ENCODE results near the gene SLC22A3. TPM values are rescaled to one million over a fixed set of nuclear protein-coding genes. Genes with fewer than 3 reads are reported as not detected.

Gene SLC22A3
- total and polyA plus RNA-seq, 2 of the 4 experiments (the other 2 are of a cell fraction), result not detected

GRCh38 chr6:160336200-160336599, 12.0 kb upstream of the SLC22A3 start:
- WGBS, 2 experiments (ENCODE audit: extremely low coverage in 2 of 2, insufficient read length in 1 of 2), result 70% methylated on average over 2 of the region's 5 CpGs; no CpG with 5 or more reads in 1 of the 2 experiments
- Histone ChIP-seq H2AK5ac (ENCODE audit: low read depth, low read length) (no peak overlapping the region), H2BK15ac (ENCODE audit: low read depth, low read length) (no peak overlapping the region), H3K56ac (ENCODE audit: extremely low read depth, insufficient read depth, low read length) (no peak overlapping the region), H3K27ac (ENCODE audit: insufficient read depth, low read length) (no peak overlapping the region), H3K9ac (ENCODE audit: low read depth, low read length) (no peak overlapping the region), H2AFZ (replicated peaks; ENCODE audit: low read length, poor library complexity) (no peak overlapping the region), H4K20me1 (ENCODE audit: insufficient read depth, low read length) (no peaks in the 10 kb centered on the region), H4K5ac (ENCODE audit: low read depth, low read length) (no peak overlapping the region), H3K27me3 (ENCODE audit: control insufficient read depth, insufficient read depth, low read length) (no peaks in the 10 kb centered on the region), H2BK120ac (ENCODE audit: low read depth, low read length) (no peak overlapping the region), H3K4me3 (ENCODE audit: insufficient read depth, low read depth, low read length) (no peak overlapping the region), H3K18ac (ENCODE audit: low read depth, low read length) (no peak overlapping the region), H3K14ac (replicated peaks; ENCODE audit: low read depth, low read length) (no peak overlapping the region), H3K9me3 (ENCODE audit: control insufficient read depth, insufficient read depth, low read length) (0 out of 2 replicates have a peak, but pooled peaks cover 2% of the 10 kb centered on the region), H3K79me1 (ENCODE audit: low read depth in 1 of 2, low read length in 2 of 2) (no peaks in the 10 kb centered on the region), H4K91ac (ENCODE audit: insufficient read depth, low read depth, low read length) (no peak overlapping the region), H2BK20ac (ENCODE audit: low read depth, low read length) (no peak overlapping the region), H4K8ac (ENCODE audit: low read depth in 2 of 2, low read length in 2 of 2) (no peak overlapping the region), H3K23ac (ENCODE audit: low read depth, low read length) (no peak overlapping the region), H3K36me3 (ENCODE audit: control insufficient read depth, insufficient read depth, low read length) (no peaks in the 10 kb centered on the region), H3K9me1 (ENCODE audit: insufficient read depth, low read length) (no peaks in the 10 kb centered on the region), H3K4me1 (ENCODE audit: control insufficient read depth, insufficient read depth, low read length) (no peaks in the 10 kb centered on the region), H2AK9ac (replicated peaks; ENCODE audit: low read depth, low read length, poor library complexity) (no peak overlapping the region), H3K4ac (ENCODE audit: low read depth, low read length) (no peak overlapping the region), H3K4me2 (ENCODE audit: low read depth, low read length) (no peak overlapping the region), H2BK5ac (ENCODE audit: low read depth, low read length, poor library complexity, severe bottlenecking) (no peak overlapping the region)
- in situ Hi-C loops (cut with MboI; ENCODE audit: low sequenced_read_pairs) (no loop called here), dilution Hi-C loops (cut with HindIII; ENCODE audit: low sequenced_read_pairs, unreplicated experiment) (no loop called here), intact Hi-C loops (cut with micrococcal nuclease) (no loop called here)
- ChIA-PET CTCF (no interaction called here), POLR2A (ENCODE audit: unreplicated experiment) (interaction anchor here (0.6 kb wide), 1 partner anchor 177 kb away, joined by 7 read pairs; no protein-coding TSS in a partner anchor)
- BruUV-seq (replicated peaks), result no TSS peak
- DNase-seq, result no peak
- no peak for ATAC-seq (ENCODE audit: low read depth)
- TF ChIP-seq ELK1 (IDR thresholded peaks at IDR 0.05; ENCODE audit: borderline replicate concordance, low read depth, low read length) (no peak), RAD21 (IDR thresholded peaks at IDR 0.05; ENCODE audit: low read length) (no peak), CHD1 (IDR thresholded peaks at IDR 0.05; ENCODE audit: low read depth, low read length) (no peak)
